ENCODE data around the gene HMOX1.

DNA sequence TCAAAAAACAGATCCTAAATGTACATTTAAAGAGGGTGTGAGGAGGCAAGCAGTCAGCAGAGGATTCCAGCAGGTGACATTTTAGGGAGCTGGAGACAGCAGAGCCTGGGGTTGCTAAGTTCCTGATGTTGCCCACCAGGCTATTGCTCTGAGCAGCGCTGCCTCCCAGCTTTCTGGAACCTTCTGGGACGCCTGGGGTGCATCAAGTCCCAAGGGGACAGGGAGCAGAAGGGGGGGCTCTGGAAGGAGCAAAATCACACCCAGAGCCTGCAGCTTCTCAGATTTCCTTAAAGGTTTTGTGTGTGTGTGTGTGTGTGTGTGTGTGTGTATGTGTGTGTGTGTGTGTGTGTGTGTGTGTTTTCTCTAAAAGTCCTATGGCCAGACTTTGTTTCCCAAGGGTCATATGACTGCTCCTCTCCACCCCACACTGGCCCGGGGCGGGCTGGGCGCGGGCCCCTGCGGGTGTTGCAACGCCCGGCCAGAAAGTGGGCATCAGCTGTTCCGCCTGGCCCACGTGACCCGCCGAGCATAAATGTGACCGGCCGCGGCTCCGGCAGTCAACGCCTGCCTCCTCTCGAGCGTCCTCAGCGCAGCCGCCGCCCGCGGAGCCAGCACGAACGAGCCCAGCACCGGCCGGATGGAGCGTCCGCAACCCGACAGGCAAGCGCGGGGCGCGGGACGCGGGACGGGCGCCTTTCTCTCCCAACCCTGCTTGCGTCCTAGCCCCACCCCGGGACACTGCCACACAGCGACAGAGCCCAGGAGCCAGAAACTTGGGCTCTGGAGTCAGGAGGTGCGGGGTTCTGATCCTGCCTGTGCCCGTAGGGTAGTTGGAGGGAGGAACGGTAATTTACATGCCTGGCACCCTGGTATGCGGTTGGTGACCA lies at the start of gene HMOX1:
- no peak for TF ChIP-seq POLR2AphosphoS5 (IDR thresholded peaks at IDR 0.05)
- TF ChIP-seq EZH2 (IDR thresholded peaks at IDR 0.05; ENCODE audit: borderline replicate concordance, insufficient read depth, low read length, poor library complexity, severe bottlenecking): no peak
